HG03097 (cell line): Measurements from ENCODE around the gene MPG.
"Not testable (repeated sequence)": the region's sequence is repeated elsewhere in the genome, so short reads cannot be mapped to it uniquely, and the experiment has no call there.

Experiments used
- ATAC-seq: cut with Tn5 transposase; IDR thresholded peaks from one replicate; pipeline ENCODE4 v1.9.1; 2021; ENCODE audit not compliant: unreplicated experiment, low FRiP score

Gene MPG

DNA sequence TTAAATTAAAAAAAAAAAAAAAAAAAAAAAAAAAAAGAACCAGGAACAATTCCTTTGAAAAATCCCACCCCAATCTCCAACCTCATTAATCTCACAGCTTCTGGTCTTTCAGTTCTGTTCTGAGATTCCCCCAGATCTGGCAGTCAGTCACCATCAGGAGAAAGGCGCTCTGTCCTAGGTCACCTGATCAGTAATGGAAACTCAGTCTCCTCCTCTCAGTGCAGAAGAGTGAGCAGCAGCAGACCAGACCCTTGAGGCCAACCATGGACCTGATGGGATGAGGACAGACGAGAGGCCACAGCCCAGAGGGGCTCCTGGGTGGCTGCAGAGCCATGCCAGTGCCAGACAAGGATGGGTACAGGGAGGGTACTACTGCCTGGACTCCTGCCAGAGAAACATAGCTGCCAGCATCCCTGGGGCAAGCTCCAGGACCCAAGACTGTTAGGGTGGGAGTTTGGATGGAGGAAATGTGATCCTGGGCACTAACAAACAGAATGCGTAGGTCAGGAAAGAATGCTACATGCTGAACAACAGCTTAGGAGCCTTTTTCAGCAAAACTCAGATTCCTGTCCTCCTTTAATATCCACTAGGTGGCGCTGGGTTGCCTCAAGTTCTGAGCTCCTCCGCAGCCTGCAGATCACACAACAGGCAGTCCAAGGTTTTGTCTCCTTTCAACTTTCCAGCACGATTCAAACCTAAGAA, 28.7 kb downstream of the MPG start:
- no peak for ATAC-seq

DNA sequence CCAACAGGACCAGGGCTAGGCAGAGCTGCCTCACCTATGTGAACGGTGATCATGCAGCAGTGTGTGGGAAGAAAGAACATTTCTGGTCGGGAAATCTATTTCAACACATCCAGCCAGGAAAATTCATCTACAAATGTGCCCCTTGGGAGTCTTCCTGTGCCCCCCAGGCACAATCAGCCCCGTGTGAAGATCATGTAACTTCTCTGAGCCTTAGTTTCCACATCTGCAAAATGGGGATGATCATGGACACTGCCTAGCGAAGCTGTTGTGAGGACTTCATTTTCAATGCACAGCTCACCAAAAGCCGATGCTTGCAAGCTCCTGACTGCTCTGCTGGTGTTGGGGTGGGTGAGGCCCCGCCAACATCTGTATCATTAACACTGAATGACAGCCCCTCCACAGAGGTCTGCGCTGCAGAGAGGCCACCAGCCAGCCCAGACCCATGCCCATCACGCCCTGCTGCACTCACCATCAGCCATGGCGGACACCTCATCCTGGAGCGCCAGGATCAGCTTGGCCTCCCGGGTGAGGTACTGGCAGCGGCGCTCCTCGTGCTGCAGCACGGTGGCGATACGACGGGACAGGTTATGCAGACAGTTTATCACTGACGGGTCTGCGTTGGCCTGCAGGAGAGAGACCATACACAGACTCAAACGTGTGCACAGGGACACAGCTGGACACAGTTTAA, 34.3 kb downstream of the MPG start:
- no peak for ATAC-seq

DNA sequence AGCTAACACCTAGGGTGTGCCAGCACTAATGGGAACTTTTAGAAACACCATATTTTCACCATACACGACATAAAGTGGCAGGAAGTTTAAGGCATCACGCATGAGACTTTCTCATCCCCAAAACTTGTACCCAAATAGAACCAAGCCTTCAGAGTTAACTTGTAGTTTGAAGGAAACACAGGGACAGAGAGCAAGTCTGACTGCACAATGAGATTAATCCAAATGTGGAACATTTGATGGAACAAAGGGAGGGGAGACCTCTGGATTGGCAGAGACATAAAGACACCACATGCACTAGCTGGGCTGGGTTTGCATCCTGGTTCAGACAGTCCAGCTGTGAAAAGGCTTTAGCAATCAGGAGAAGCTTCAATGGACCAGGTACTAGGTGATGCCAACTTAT, 36.3 kb downstream of the MPG start:
- ATAC-seq, result no peak

DNA sequence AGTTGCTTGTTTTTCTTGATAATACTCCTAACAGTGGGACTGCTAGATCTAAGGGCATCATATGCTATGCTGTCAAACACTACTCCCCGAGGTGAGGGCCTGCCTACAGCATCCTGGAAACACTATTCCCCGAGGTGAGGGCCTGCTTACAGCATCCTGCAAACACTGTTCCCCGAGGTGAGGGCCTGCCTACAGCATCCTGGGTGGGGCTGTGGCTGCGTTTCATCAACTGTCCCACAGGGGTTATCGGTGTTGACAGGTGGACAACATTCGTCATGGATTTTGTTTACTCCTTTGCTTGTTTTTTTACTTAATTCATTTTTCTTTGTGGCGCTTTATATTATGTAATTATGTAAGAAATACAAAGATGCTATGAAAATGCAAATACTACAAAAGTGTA, 38.0 kb downstream of the MPG start:
- ATAC-seq, result no peak

DNA sequence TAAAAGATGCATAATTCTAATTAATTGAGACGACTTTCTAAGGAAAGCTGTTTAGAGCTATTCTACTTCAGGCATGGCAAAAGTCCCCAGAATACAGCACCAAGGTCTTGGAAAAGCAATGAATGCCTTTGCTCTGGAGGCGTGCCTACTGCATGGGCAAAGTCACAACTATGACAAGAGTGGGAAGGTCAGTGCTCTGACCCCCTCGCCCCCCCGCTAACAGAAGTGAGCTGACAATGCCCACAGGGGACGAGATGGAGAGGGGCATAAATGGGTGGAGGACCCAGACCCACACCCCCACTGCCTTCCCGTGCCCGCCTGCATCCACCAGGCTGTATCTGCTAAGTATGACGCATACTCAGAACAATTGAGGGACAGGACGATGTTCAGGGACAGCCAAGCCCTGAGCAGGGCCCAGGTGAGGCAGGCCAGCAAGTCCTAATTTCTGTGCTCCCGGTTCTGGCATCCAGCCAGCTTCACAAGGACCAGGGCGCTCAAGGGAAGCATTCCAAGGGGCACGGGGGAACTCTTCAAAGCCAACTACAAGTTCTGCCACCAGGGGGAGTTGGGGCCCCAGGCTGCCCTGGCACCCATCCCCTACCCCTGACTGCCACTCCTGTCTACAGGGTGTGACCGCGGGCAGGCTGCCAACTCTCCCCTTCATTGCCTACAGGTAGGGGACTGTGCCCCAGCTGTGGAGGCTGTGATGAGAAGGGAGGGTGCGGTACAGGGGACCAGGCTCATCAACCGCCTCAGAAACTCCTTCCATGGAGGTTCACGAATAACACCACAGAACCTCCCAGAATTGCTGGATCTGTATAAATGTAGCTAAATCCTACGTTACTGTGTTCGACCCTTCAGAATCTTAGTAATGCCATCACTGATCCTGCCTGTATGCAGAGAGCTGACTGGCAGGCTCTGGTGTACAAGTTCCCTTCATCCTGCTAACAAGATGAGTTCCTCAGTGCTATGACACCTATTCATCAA, 39.6 kb downstream of the MPG start:
- ATAC-seq, result no peak

DNA sequence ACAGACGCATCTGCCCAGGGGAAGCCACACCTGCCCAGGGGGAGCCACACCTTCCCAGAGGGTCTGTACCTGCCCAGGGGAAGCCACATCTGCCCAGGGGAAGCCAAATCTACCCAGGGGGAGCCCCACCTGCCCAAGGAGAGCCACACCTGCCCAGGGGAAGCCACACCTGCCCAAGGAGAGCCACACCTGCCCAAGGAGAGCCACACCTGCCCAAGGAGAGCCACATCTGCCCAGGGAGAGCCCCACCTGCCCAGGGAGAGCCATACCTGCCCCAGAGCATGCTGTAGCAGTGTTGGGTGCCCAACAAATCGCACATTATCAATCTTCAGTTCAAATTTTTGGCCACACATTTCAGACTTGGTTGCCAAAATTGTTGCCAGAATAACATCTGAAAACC, 40.8 kb downstream of the MPG start:
- no peak for ATAC-seq

DNA sequence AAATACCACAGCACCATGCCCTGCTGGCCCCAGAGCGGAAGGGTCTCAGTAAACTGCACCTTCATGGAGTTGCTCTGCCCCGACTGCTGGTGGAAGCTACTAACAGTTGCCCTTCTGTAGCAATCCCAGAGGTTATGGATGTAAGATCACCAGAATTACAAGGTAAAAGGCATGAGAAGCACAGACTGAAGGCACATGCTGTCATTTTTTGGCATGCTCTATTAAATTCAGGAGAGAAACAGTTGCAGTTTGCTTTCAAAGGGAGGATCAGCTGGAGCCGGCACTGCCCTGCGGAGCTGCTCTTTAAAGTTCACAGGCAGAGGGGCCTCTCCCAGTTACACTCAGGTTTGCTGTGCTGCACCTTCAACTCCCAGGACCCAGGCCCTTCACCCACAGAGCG, 41.3 kb downstream of the MPG start:
- no peak for ATAC-seq

DNA sequence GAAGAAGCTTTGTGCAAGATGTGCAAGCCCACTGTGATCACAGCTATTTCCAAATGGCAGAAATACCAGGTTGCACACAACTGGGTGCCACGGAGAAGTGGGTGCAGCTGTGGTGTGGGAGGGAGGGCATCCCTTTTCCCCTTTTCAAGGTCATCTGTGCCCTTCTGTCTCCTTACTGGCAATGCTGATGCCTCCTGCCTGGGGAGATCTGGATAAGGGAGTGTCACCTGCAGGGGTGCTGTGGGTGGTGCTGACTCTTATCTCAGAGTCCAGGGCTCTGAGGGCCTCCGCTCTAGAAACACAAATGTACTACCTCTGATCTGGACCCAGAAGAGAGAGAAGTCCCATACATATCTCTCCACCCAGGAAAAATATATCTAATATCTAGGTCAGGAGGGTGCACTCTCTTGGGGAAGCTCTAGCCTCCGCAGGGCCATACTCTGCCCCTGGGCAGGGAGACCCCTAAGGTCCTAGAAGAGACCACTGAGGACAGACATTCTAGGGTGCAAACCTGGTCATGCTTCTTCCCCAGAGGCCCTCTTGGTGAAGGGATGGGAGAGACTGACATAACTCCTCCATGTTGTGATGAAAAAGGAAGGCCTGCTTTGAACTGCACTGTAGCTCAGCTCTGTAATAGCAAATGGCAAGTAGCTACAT, 41.9 kb downstream of the MPG start:
- no peak for ATAC-seq

DNA sequence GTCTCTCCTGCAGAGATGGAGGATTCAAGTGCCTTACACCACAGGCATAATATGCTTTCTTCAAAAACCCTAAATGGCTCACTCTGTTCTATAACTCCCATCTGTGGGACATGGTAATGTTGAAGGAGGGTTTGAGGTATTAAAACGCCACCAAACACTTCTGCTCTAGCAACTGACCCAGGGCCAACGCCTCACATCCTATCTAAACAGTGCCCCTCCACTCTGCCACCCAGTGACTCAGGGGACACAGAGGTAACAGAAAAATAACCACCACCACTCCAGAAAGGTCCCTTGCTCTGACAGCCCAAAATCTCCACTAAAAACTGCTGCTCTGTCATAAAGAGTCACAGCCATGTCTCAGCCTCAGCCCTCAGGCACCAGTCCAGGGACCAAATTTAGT, 42.7 kb downstream of the MPG start:
- ATAC-seq, result no peak

DNA sequence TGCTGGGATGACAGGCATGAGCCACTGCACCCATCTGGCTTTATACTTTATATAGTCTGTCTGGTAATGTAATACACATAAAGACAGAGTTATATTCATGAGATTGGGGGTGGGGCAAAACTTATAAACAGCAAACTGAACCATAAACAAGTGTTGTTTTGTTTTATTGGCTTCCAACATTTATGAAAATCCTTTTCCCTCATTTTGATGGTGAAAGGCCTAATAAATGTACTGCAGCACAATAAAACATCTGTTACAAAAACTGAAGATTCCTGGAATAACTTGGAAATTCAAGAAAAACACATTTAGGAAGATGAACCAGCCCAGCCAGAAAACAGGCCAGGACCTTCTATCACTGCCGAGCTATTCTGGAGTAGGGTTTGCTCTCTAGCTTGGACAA, 44.3 kb downstream of the MPG start:
- ATAC-seq, result no peak

DNA sequence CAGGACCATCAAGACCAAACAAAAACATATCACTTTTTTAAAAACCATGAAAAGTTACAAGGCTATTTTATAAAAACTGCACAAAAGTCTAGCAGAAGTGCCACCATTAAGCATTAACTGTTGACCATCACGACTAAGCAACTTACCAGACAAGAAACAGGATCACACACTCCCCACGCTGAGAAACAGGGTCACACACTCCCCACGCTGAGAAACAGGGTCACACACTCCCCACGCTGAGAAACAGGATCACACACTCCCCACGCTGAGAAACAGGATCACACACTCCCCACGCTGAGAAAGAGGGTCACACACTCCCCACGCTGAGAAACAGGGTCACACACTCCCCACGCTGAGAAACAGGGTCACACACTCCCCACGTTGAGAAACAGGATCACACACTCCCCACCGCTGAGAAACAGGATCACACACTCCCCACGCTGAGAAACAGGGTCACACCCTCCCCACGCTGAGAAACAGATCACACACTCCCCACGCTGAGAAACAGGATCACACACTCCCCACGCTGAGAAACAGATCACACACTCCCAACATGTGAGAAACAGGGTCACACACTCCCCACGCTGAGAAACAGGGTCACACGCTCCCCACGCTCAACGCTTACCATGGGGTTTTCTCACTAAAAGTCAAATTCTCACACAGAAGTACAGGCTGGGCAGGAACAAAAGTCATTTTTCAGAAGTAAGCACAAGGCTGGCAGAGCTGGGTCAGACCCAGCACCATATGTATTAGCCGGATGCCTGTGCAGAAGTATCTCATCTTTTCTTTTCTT, 45.7 kb downstream of the MPG start:
- ATAC-seq, result not testable (repeated sequence)

DNA sequence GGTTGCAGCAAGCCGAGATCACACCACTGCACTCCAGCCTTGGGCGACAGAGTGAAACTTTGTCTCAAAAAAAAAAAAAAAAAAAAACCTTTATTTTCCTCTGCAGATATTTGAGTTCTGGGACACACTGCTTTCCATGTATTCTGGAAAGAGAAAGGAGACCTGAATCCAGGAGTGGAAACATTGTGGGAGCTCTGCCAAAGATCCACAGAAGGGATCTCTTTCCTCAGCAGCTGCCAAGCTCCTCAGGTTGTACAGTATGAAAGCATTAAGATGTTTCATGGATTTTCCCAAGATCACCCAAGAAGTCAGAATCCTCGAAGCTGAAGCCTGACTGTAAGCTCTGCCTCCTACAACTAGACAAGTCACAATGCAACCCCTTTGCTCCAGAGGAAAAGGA, 47.0 kb downstream of the MPG start:
- ATAC-seq, result no peak

DNA sequence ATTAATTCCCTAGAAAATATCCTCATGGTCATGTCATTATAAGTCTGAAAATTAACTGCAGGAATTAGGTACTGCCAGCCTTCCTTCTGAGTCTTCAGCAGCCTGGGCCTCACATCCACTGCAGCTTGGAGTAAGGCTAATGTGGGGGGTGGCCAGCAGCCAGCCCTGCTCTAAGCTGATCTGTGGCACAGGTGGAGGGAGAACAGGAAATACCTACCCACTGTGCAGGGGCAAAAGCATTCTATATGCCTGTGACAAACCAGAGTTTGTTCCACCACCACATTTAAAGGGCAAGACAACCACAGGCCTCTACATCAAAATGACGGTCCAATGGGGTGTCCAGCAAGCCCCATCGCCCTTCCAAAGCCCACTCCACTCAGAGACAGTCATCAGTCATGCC, 51.0 kb downstream of the MPG start:
- ATAC-seq, result no peak

DNA sequence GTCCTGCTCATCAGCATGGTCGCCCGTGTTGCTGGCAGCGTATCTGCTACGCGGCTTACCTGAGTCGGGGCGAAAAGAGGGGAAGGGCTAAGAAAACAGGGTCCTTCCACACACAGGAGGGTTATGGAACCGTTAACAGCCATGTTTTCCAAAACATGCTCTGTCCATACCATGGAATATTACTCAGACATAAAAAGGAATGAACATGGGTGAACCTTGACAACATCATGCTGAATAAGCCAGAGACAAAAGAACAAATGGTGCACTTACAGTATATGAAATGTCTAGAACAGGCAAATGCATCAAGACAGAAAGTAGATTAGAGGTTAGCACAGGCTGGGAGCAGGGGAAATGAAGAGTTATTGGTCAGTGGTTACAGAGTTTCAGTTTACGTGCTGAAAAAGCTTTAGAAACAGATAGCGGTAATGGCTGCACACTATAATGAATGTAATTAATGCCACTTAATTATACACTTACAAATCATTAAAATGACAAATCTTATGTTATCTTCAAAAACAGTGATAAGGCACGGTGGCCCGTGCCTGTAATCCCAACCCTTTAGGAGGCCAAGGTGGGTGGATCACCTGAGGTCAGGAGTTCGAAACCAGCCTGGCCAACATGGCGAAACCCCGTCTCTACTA, 52.6 kb downstream of the MPG start:
- no peak for ATAC-seq

DNA sequence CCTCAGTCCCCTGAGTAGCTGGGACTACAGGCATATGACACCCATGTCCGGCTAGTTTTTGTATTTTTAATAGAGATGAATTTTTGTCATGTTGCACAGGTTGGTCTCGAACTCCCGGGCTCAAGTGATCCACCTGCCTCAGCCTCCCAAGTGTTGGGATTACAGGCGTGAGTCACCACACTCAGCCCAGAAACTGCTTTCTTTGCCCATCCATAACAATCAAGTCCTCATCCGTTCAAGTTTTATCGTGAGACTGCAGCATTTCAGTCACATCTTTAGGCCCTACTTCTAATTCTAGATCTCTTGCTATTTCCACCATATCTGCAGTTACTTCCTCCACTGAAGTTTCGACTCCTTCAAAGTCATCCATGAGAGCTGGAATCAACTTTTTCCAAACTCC, 54.1 kb downstream of the MPG start:
- no peak for ATAC-seq

DNA sequence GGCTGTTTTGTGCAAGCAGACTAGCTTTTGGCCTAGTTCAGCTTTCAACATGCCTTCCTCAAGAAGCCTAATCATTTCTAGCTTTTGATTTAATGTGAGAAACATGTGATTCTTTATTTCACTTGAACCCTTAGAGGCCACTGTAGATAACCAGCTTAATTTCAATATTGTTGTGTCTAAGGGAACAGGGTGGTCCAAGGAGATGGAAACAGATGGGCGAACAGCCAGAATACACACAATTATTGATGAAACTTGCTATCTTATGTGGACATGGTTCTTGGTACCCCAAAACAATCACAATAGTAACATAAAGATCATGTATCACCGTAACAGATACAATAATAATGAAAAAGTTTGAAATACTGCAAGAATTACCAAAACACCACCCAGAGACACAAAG, 55.7 kb downstream of the MPG start:
- ATAC-seq, result no peak
